B cell (primary cell): Measurements from ENCODE around the gene ARHGAP1.

ENCODE experiments used
- EZH2 ChIP-seq: IDR thresholded peaks from 2 replicates; pipeline ENCODE4 v1.6.1; 2012; ENCODE audit warnings: borderline replicate concordance, low read depth, mild to moderate bottlenecking, moderate library complexity, low read length; ENCODE audit not compliant: insufficient read depth, poor library complexity, severe bottlenecking
- TF ChIP-seq, protein P1 (sequence below): fragments of 200-600 bp; IDR thresholded peaks from one replicate; pipeline ENCODE4 v1.8.0; 2022; ENCODE audit warnings: antibody characterized with exemption, mild to moderate bottlenecking

DNA sequence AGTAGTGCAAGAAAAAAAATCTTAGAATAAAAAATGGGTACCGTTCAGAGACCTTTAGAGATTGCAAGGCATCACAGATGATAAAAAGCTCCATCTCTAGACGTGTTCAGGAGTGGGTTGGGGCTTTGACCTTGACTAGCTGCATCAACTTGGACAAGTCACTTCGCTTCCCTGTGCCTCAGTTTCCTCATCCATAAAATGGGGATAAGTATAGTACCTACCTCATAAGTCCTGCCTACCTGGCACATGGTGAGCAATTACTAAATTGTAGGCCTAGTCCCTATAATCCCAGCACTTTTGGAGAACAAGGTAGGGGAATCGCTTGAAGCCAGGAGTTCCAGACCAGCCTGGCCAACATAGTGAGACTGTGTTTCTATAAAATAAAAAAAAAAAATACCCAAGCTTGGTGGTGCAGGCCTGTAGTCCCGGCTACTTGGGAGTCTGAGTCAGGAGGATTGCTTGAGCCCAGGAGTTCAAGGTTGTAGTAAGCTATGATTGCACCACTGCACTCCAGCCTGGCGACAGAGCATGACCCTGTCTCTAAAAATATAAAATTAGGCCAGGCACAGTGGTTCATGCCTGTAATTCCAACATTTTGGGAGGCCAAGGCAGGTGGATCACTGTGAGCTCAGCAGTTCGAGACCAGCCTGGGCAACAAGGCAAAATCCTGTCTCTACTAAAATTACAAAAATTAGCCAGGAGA lies 12.6 kb upstream of the ARHGAP1 start:
- TF ChIP-seq, protein P1, sequence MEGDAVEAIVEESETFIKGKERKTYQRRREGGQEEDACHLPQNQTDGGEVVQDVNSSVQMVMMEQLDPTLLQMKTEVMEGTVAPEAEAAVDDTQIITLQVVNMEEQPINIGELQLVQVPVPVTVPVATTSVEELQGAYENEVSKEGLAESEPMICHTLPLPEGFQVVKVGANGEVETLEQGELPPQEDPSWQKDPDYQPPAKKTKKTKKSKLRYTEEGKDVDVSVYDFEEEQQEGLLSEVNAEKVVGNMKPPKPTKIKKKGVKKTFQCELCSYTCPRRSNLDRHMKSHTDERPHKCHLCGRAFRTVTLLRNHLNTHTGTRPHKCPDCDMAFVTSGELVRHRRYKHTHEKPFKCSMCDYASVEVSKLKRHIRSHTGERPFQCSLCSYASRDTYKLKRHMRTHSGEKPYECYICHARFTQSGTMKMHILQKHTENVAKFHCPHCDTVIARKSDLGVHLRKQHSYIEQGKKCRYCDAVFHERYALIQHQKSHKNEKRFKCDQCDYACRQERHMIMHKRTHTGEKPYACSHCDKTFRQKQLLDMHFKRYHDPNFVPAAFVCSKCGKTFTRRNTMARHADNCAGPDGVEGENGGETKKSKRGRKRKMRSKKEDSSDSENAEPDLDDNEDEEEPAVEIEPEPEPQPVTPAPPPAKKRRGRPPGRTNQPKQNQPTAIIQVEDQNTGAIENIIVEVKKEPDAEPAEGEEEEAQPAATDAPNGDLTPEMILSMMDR: no peak
- TF ChIP-seq EZH2: no peak
